Measurements from ENCODE around the gene PRUNE1. TPM values are rescaled to one million over a fixed set of nuclear protein-coding genes. Genes with fewer than 3 reads are reported as not detected.

PRUNE1 gene
- total and polyA plus RNA-seq, 2 of the 4 experiments (the other 2 are of a cell fraction), result 7.9 to 9.4 TPM

GRCh38 chr1:151010346-151010726, 2.1 kb downstream of the PRUNE1 start (continued):
- TF ChIP-seq RCOR1 (IDR thresholded peaks at IDR 0.05; ENCODE audit: insufficient replicate concordance, low read length), result no peak
- TF ChIP-seq MXI1 (IDR thresholded peaks at IDR 0.05; ENCODE audit: borderline replicate concordance, low read depth, low read length), result no peak

- Histone ChIP-seq H3K79me1 (ENCODE audit: low read depth in 1 of 2, low read length in 2 of 2) (peaks cover 9 to 42% of the 10 kb centered on the region in 2 experiments), H4K20me1 (ENCODE audit: insufficient read depth, low read length) (no peaks in the 10 kb centered on the region), H3K4me2 (ENCODE audit: low read depth, low read length) (no peak overlapping the region), H4K8ac (ENCODE audit: low read depth in 2 of 2, low read length in 2 of 2) (no peak overlapping the region), H2AK9ac (replicated peaks; ENCODE audit: low read depth, low read length, poor library complexity) (no peak overlapping the region), H3K9me3 (ENCODE audit: control insufficient read depth, insufficient read depth, low read length) (no peaks in the 10 kb centered on the region), H3K4me3 (ENCODE audit: insufficient read depth, low read depth, low read length) (no peak overlapping the region), H3K9ac (ENCODE audit: low read depth, low read length) (no peak overlapping the region), H4K91ac (ENCODE audit: insufficient read depth, low read depth, low read length) (no peak overlapping the region), H2AFZ (replicated peaks; ENCODE audit: low read length, poor library complexity) (no peak overlapping the region), H2AK5ac (ENCODE audit: low read depth, low read length) (no peak overlapping the region), H3K27me3 (ENCODE audit: control insufficient read depth, insufficient read depth, low read length) (no peaks in the 10 kb centered on the region), H3K14ac (replicated peaks; ENCODE audit: low read depth, low read length) (no peak overlapping the region), H3K23ac (ENCODE audit: low read depth, low read length) (no peak overlapping the region; the same call in 1 of the 2 replicates), H3K4me1 (ENCODE audit: control insufficient read depth, insufficient read depth, low read length) (0 out of 2 replicates have a peak, but pooled peaks cover 1% of the 10 kb centered on the region), H3K27ac (ENCODE audit: insufficient read depth, low read length) (no peak overlapping the region), H2BK120ac (ENCODE audit: low read depth, low read length) (no peak overlapping the region), H3K18ac (ENCODE audit: low read depth, low read length) (no peak overlapping the region), H3K56ac (ENCODE audit: extremely low read depth, insufficient read depth, low read length) (no peak overlapping the region), H4K5ac (ENCODE audit: low read depth, low read length) (no peak overlapping the region), H3K4ac (ENCODE audit: low read depth, low read length) (no peak overlapping the region), H2BK5ac (ENCODE audit: low read depth, low read length, poor library complexity, severe bottlenecking) (no peak overlapping the region), H3K36me3 (ENCODE audit: control insufficient read depth, insufficient read depth, low read length) (no peaks in the 10 kb centered on the region), H2BK20ac (ENCODE audit: low read depth, low read length) (no peak overlapping the region), H2BK15ac (ENCODE audit: low read depth, low read length) (no peak overlapping the region), H3K9me1 (ENCODE audit: insufficient read depth, low read length) (peaks cover 7% of the 10 kb centered on the region)
- intact Hi-C loops (cut with micrococcal nuclease), result no loop called here
- TF ChIP-seq RAD21 (IDR thresholded peaks at IDR 0.05; ENCODE audit: low read length) (no peak), RFX5 (IDR thresholded peaks at IDR 0.05; ENCODE audit: low read depth, low read length) (no peak), RCOR1 (IDR thresholded peaks at IDR 0.05; ENCODE audit: insufficient replicate concordance, low read length) (no peak), MXI1 (IDR thresholded peaks at IDR 0.05; ENCODE audit: borderline replicate concordance, low read depth, low read length) (no peak), ELK1 (IDR thresholded peaks at IDR 0.05; ENCODE audit: borderline replicate concordance, low read depth, low read length) (no peak), BHLHE40 (IDR thresholded peaks at IDR 0.05; ENCODE audit: low read depth, low read length) (no peak), CHD1 (IDR thresholded peaks at IDR 0.05; ENCODE audit: low read depth, low read length) (no peak), MAZ (IDR thresholded peaks at IDR 0.05; ENCODE audit: borderline replicate concordance, low read depth, low read length) (no peak)
- ChIA-PET POLR2A (ENCODE audit: unreplicated experiment) (no interaction called here), CTCF (interaction anchor here (1.0 kb wide), 1 partner anchor 48 kb away, joined by 5 read pairs; the partner anchor contains the start of gene CDC42SE1)
- no CpG with 5 or more reads among the region's 4 CpGs for WGBS, 2 experiments (ENCODE audit: extremely low coverage in 2 of 2, insufficient read length in 1 of 2)
- ATAC-seq (ENCODE audit: low read depth) (no peak), DNase-seq (no peak)
- in situ Hi-C loops (cut with MboI; ENCODE audit: low sequenced_read_pairs), result no loop called here
- BruUV-seq (replicated peaks), result no TSS peak
- dilution Hi-C loops (cut with HindIII; ENCODE audit: low sequenced_read_pairs, unreplicated experiment), result no loop called here
Observed at GRCh38 chr1:151011154-151011850, 3.1 kb downstream of the PRUNE1 start.

Measured in IMR-90 (cell line).